Right hindlimb (tissue), 1 donor: ENCODE results near the gene RHOBTB1.
A peak's percentile ranks its signal among the peaks of the same experiment; 100 is the strongest.
"Not testable (repeated sequence)": the region's sequence is repeated elsewhere in the genome, so short reads cannot be mapped to it uniquely, and the experiment has no call there.

ENCODE experiments used
- DNase-seq: peaks from one replicate; pipeline ENCODE4 v3.0.0-alpha.2; 2018

RHOBTB1 gene

GRCh38 chr10:60856405-60856804 lies 87.6 kb downstream of the RHOBTB1 start:
- no peak for DNase-seq

DNA sequence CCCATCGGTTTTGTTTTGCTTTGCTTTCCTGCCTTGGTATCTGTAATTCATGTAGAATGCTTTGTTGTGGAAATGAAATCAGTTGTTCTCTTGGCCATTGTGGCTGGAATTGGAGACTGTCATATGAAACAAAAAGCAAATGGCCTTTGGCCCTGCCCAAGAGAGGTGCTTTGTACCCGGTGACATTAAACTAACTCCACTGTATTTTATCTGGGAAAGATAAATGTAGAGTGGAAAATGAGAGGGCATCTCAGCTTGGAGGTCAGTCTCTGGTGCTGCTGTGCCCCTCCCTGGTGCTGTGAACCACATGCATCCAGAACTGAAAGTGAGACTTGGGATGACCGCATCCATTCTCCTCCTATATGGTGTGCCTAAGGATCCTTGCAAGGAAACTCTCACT lies 90.3 kb downstream of the RHOBTB1 start:
- DNase-seq: no peak

GRCh38 chr10:60853107-60853506 lies 90.9 kb downstream of the RHOBTB1 start:
- DNase-seq: peak; percentile 49

DNA sequence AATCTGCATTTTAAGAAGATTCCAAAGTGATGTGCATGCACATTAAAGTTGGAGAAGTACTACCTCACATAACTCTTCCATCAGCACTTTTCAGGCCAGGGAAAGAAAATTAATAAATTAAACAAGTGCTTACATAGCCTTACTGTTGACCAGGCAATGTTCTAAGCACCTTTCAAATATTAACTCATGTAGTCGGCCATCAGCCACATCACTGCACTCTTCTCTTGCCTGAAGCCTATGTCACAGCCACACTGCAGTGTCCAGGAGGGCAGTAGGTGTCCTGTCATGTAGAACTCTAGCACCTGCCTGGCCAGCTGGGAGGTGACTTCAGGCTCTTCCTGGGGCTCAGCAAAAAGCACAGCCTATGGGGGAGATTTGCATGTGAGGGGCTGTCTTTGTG lies 94.2 kb downstream of the RHOBTB1 start:
- DNase-seq: no peak

DNA sequence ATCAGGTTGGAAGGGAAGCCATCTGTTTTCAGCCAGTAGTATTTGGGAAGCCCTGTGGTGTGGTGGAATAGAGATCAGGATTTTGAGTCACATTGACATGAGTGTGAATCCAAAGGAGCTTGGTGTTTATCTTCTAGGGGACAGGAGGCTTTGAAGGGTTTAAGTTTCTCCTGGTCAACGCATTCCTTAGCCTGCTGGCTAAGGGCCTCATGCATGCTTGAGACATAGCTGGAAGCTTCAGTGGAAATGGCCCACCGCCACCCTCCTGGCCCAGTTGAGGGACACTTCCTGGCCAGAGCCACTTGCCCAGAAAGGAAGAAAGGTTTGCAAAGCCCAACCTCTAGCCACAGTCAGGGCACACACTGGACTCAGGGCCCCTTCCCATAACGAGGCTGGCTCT lies 94.8 kb downstream of the RHOBTB1 start:
- DNase-seq: no peak

- DNase-seq: no peak
These were observed 95.3 kb downstream of the RHOBTB1 start for GRCh38 chr10:60848680-60849079.

- DNase-seq: peak; percentile 49
These were observed 95.9 kb downstream of the RHOBTB1 start for GRCh38 chr10:60848126-60848525.

GRCh38 chr10:60846173-60846572 lies 97.8 kb downstream of the RHOBTB1 start:
- DNase-seq: no peak

DNA sequence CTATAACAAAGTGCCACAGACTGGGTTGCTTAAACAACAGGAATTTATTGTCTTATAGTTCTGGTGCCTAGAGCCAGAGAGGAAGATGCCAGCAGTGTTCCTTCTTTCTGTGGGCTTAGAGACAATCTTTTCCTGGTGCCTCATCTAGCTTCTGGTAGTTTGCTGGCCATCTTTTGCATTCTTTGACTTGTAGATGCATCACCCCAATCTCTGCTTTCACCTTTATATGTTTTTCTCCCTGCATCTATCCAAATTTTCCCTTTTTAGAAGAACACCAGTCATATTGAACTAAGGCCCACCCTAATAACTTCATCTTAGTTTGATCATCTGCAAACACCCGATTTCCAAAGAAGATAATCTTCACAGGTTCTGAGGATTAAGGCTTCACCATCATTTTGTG lies 98.9 kb downstream of the RHOBTB1 start:
- DNase-seq: no peak

DNA sequence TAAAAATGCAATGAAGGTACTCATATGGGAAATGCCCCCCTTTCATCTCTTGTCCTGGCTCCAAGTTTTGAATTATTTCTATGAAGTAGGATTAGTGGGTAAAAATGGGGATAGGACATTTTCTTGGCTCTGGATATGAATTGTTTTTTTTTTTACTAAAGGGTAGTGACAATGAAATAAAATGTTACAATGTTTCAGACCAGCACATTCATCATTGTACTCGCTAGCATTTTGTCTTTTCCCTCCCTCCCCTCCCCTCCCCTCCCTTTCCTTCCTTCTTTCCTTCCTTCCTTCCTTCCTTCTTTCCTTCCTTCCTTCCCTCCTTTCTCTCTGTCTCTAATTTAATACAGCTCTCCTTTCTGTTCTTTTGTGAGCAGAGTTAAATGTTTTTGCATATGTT lies 101.3 kb downstream of the RHOBTB1 start:
- DNase-seq: no peak

- not testable (repeated sequence) for DNase-seq
These were observed 102.8 kb downstream of the RHOBTB1 start for GRCh38 chr10:60841227-60841626.

- no peak for DNase-seq
These were observed 108.9 kb downstream of the RHOBTB1 start for GRCh38 chr10:60835049-60835448.

GRCh38 chr10:60834401-60834800 lies 109.6 kb downstream of the RHOBTB1 start:
- no peak for DNase-seq

DNA sequence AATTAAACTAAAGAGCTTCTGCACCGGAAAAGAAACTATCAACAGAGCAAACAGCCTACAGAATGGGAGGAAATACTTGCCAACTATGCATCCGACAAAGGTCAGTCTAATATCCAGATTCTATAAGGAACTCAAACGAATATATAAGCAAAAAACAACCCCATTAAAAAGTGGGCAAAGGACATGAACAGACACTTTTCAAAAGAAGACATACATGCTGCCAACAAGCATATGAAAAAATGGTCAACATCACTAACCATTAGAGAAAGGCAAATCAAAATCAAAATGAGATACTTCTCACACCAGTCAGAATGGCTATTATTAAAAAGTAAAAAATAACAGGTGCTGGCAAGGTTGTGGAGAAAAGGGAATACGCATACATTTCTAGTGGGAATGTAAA lies 111.8 kb downstream of the RHOBTB1 start:
- not testable (repeated sequence) for DNase-seq

DNA sequence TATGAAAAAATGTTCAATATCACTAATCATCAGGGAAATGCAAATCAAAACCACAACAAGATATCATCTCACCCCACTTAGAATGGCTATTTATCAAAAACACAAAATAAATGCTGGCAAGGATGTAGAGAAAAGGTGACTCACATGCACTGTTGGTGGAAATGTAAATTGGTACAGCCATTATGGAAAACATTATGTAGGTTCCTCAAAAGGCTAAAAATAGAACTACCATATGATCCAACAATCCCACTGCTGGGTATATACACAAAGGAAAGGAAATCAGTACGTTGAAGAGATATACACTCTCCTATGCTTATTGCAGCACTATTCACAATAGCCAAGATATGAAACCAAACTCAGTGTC lies 115.5 kb downstream of the RHOBTB1 start:
- no peak for DNase-seq

GRCh38 chr10:60827791-60828488 lies 116.0 kb downstream of the RHOBTB1 start:
- DNase-seq: no peak

DNA sequence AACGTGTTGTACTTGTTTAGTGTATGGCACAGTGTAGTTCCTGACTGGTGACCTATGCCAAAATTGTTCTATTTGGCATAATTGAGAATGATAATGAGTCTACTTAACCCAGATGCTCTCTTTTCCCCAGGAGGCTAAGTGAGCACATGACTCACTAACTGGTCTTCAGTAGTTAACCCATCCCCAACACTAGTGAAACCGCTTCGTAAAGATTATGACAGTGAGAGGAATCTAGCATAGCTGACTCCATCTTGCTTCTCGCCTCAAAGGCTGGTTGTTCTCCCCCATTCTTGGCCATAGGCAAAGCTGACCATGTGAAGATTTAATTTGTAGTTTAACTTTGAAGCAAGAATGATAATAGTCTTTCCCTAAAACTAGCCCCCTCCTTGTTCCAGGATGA lies 118.5 kb downstream of the RHOBTB1 start:
- no peak for DNase-seq

- no peak for DNase-seq
These were observed 120.7 kb downstream of the RHOBTB1 start for GRCh38 chr10:60823324-60823723.

- no peak for DNase-seq
These were observed 121.2 kb downstream of the RHOBTB1 start for GRCh38 chr10:60822809-60823208.

DNA sequence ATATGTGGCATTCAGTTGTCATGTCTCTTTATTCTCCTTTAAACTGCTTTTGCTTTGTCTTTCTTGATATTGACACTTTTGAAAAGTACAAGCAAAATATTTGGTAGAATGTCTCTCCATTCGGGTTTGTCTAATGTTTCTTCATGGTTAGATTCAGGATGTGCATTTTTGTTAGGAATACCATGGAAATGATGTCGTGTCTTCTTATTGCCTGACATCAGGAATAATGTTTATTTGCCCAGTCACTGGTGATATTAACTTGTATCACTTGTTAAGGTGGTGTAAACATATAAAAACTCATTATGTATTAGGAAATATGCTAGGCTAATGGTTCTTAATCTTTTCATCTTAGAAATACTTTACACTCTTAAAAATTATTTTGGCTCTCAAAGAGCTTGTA lies 122.3 kb downstream of the RHOBTB1 start:
- no peak for DNase-seq

DNA sequence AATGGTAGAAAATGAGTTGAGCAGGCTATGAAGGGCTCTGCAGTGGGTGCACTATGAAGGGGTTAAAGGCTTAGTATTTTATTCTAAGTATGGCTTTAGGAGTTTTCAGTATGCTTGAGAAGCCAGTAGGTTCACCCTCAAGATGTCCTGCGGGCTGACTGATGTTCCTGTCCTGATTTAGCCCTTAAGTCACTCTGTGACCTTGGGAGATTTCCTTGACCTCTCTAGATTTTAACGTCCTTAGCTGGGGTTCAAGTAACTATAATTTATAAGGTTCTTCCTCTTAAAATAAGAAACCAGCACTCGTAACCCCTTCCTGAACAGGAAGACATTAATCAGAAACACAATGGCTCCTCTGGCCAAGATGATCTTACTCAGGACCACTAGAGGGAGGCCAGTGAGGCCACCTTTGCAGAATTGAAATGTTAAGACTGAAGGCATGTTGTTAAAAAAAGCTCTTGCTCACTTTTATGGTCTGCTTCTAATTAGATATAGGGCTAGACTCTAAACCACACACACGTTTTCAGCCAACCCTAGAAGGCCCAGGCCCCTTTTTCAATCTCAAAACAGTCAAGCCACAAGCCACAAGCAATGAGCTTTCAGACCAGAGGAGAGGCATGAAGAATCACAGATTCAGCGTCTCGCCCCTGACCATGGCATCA lies 123.8 kb downstream of the RHOBTB1 start:
- no peak for DNase-seq
